Body of pancreas (tissue), 4 donors: ENCODE data around the gene MFGE8. TPM values are rescaled to one million over a fixed set of nuclear protein-coding genes. Genes with fewer than 3 reads are reported as not detected.

Experiments used
- ATAC-seq: fragments of 150-250 bp; one replicate; pipeline ENCODE4 v1.9.1; 2016
- DNase-seq, 4 donors: peaks; one replicate each; pipeline ENCODE4 v3.0.0-alpha.2; 2019
- H3K27ac ChIP-seq, 4 donors: fragments of 200-600 bp; sonication (generic); 1 replicate in 3 of 4; 2 replicates in 1 of 4; pipeline versions ENCODE4 v1.5.1 to v1.6.1; 2016 to 2019; ENCODE audit warnings: mild to moderate bottlenecking in 1 of 4, mixed read lengths in 1 of 4, moderate library complexity in 1 of 4
- H3K27me3 ChIP-seq, 2 donors: fragments of 200-600 bp; sonication (generic); one replicate each; pipeline ENCODE4 v1.6.0; 2016; ENCODE audit warnings: mild to moderate bottlenecking in 1 of 2
- H3K36me3 ChIP-seq, 2 donors: fragments of 200-600 bp; sonication (generic); replicated peaks in 1 of 2; 2 replicates each; pipeline ENCODE4 v1.5.1; 2016; ENCODE audit warnings: low read depth in 2 of 2; ENCODE audit not compliant: insufficient read depth in 1 of 2
- H3K4me1 ChIP-seq: fragments of 200-600 bp; sonication (generic); one replicate; pipeline ENCODE4 v1.6.0; 2016
- H3K4me3 ChIP-seq, 2 donors: fragments of 200-600 bp; sonication (generic); 1 replicate in 1 of 2; 2 replicates in 1 of 2; pipeline ENCODE4 v1.5.1; 2016 to 2019
- H3K9me3 ChIP-seq, 3 donors: fragments of 200-600 bp; sonication (generic); 1 replicate in 2 of 3; 2 replicates in 1 of 3; pipeline ENCODE4 v1.5.1; 2016
- CTCF ChIP-seq, 7 experiments: fragments of 450-650 bp in 4 of 7; fragments of 200-600 bp in 3 of 7; sonication (generic) in 3 of 7; IDR thresholded peaks; one replicate each; pipeline ENCODE4 v1.5.1; 2016 to 2019; ENCODE audit warnings: antibody characterized with exemption in 7 of 7
- POLR2A ChIP-seq, 3 donors: fragments of 450-650 bp; IDR thresholded peaks; one replicate each; pipeline ENCODE4 v1.6.1; 2016; ENCODE audit warnings: antibody characterized with exemption in 3 of 3, mild to moderate bottlenecking in 2 of 3
- WGBS, 2 donors: methylation state at CpG; one replicate each; pipeline ENCODE4 v1.1.5; 2017; 5-methylcytosine and 5-hydroxymethylcytosine counted together
- intact Hi-C: fragments of 100-400 bp; cut with DNase I; formaldehyde crosslinking; loops from one replicate; pipeline ENCODE4 v1.15.1; 2023
- total RNA-seq, 2 donors: library from RNA; depleted of rRNA; stranded (reverse); fragments of >200 nt; gene quantifications; one replicate each; pipeline ENCODE4 v1.1.0, GENCODE V29; 2016

The MFGE8 gene
- total RNA-seq, 2 donors from 2014 or later: 51.4 to 77.5 TPM

GRCh38 chr15:88876573-88876972, 36.6 kb downstream of the MFGE8 start:
- Histone ChIP-seq H3K27me3 (no peaks in the 10 kb centered on the region), H3K27ac (no peak overlapping the region), H3K4me3 (no peak overlapping the region), H3K9me3 (no peaks in the 10 kb centered on the region), H3K36me3 (no peaks in the 10 kb centered on the region), H3K4me1 (no peaks in the 10 kb centered on the region)
- DNase-seq (no peak), ATAC-seq (no peak)
- intact Hi-C loops: no loop called here
- no peak for TF ChIP-seq CTCF (IDR thresholded peaks at IDR 0.05)
- no peak for TF ChIP-seq POLR2A (IDR thresholded peaks at IDR 0.05)
- WGBS, 2 donors: 63 to 65% methylated on average over 9 to 10 of the region's 10 CpGs

- DNase-seq (no peak), ATAC-seq (no peak)
- no peak overlapping the region for H3K27ac ChIP-seq
- H3K27me3 ChIP-seq: no peaks in the 10 kb centered on the region
- no peaks in the 10 kb centered on the region for H3K4me1 ChIP-seq
- TF ChIP-seq CTCF (IDR thresholded peaks at IDR 0.05) (no peak), POLR2A (IDR thresholded peaks at IDR 0.05) (no peak)
- H3K4me3 ChIP-seq: no peak overlapping the region
- H3K36me3 ChIP-seq: no peaks in the 10 kb centered on the region
- H3K9me3 ChIP-seq: no peaks in the 10 kb centered on the region
- intact Hi-C loops: no loop called here
- WGBS, 2 donors: 7 to 16% methylated on average over 5 to 6 of the region's 6 CpGs
These were observed 38.5 kb downstream of the MFGE8 start for GRCh38 chr15:88874684-88875083.

- no peak for ATAC-seq
- Histone ChIP-seq H3K27ac (no peak overlapping the region), H3K36me3 (no peaks in the 10 kb centered on the region), H3K9me3 (no peaks in the 10 kb centered on the region), H3K4me3 (no peak overlapping the region), H3K4me1 (no peaks in the 10 kb centered on the region), H3K27me3 (no peaks in the 10 kb centered on the region)
- TF ChIP-seq CTCF (IDR thresholded peaks at IDR 0.05): no peak
- TF ChIP-seq POLR2A (IDR thresholded peaks at IDR 0.05): no peak
- DNase-seq: no peak
- intact Hi-C loops: no loop called here
- 59 to 60% methylated on average over 15 of the region's 15 CpGs for WGBS, 2 donors
These were observed 38.9 kb downstream of the MFGE8 start for GRCh38 chr15:88874275-88874674.

GRCh38 chr15:88873786-88874185, 39.4 kb downstream of the MFGE8 start:
- H3K36me3 ChIP-seq: no peaks in the 10 kb centered on the region
- DNase-seq (no peak), ATAC-seq (no peak)
- H3K4me3 ChIP-seq: no peak overlapping the region
- no peak overlapping the region for H3K27ac ChIP-seq
- no peaks in the 10 kb centered on the region for H3K9me3 ChIP-seq
- intact Hi-C loops: no loop called here
- H3K4me1 ChIP-seq: no peaks in the 10 kb centered on the region
- no peak for TF ChIP-seq POLR2A (IDR thresholded peaks at IDR 0.05)
- no peak for TF ChIP-seq CTCF (IDR thresholded peaks at IDR 0.05)
- 61 to 75% methylated on average over 4 to 12 of the region's 13 CpGs for WGBS, 2 donors
- H3K27me3 ChIP-seq: no peaks in the 10 kb centered on the region

- TF ChIP-seq POLR2A (IDR thresholded peaks at IDR 0.05): no peak
- TF ChIP-seq CTCF (IDR thresholded peaks at IDR 0.05): no peak
- Histone ChIP-seq H3K4me3 (no peak overlapping the region), H3K9me3 (no peaks in the 10 kb centered on the region), H3K36me3 (no peaks in the 10 kb centered on the region), H3K27ac (no peak overlapping the region), H3K4me1 (no peaks in the 10 kb centered on the region), H3K27me3 (no peaks in the 10 kb centered on the region)
- ATAC-seq (no peak), DNase-seq (no peak)
- intact Hi-C loops: no loop called here
- 41 to 46% methylated on average over 9 of the region's 9 CpGs for WGBS, 2 donors
These were observed 40.5 kb downstream of the MFGE8 start for GRCh38 chr15:88872706-88873105.
